Mucosa of rectum (tissue), 2 donors: Measurements from ENCODE around the gene CTSZ.

Experiments used
- H3K27ac ChIP-seq, 2 donors: one replicate each; pipeline ENCODE4 v1.7.0; 2013; ENCODE audit warnings: inconsistent platforms in 2 of 2, low read depth in 2 of 2, low read length in 2 of 2
- H3K27me3 ChIP-seq, 2 donors: one replicate each; pipeline ENCODE4 v1.7.0; 2013; ENCODE audit warnings: low read length in 2 of 2; ENCODE audit not compliant: control insufficient read depth in 2 of 2, insufficient read depth in 2 of 2
- H3K36me3 ChIP-seq, 2 donors: one replicate each; pipeline ENCODE4 v1.7.0; 2013; ENCODE audit warnings: low read length in 2 of 2; ENCODE audit not compliant: control insufficient read depth in 2 of 2, insufficient read depth in 2 of 2
- H3K4me1 ChIP-seq, 2 donors: one replicate each; pipeline ENCODE4 v1.7.0; 2013; ENCODE audit warnings: low read length in 2 of 2, mild to moderate bottlenecking in 1 of 2; ENCODE audit not compliant: control insufficient read depth in 2 of 2, insufficient read depth in 2 of 2
- H3K4me3 ChIP-seq, 2 donors: one replicate each; pipeline ENCODE4 v1.7.0; 2013; ENCODE audit warnings: low read length in 2 of 2
- H3K9ac ChIP-seq, 2 donors: one replicate each; pipeline ENCODE4 v1.7.0; 2013; ENCODE audit warnings: low read length in 2 of 2, low read depth in 1 of 2, mild to moderate bottlenecking in 1 of 2
- H3K9me3 ChIP-seq, 2 donors: one replicate each; pipeline ENCODE4 v1.7.0; 2013; ENCODE audit warnings: low read length in 2 of 2; ENCODE audit not compliant: control insufficient read depth in 2 of 2
- donor health status: healthy.
- donor health status: Normal muscosa, but diverticular disease.

The CTSZ gene

GRCh38 chr20:59000326-59000725 is 6.7 kb downstream of the CTSZ start:
- peaks cover 39 to 71% of the 10 kb centered on the region in 2 donors for H3K36me3 ChIP-seq
- no peak overlapping the region for H3K9ac ChIP-seq
- no peaks in the 10 kb centered on the region for H3K9me3 ChIP-seq
- H3K27ac ChIP-seq: no peak overlapping the region
- H3K4me1 ChIP-seq: peaks cover 17 to 20% of the 10 kb centered on the region in 2 donors
- H3K4me3 ChIP-seq: no peak overlapping the region
- no peaks in the 10 kb centered on the region for H3K27me3 ChIP-seq

DNA sequence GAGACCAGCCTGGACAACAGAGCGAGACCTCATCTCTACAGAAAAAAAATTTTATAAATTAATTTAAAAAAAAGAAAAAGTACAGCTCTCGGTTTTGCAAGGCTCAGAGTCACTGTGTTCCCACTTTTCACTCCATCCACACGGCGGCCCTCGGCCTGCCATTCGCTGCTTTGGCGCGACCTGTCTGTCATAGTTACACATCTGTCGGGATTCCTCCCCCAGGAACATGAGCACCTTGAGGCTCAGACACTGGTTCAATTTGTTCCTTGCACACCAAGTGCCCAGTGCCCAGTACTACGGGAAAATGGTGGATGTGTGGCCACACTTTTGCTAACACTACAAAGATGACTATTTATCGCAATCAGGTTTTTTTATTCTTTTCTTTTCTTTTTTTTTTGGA is 8.4 kb downstream of the CTSZ start:
- Histone ChIP-seq H3K27me3 (no peaks in the 10 kb centered on the region), H3K9ac (no peak overlapping the region), H3K4me1 (peaks cover 1 to 5% of the 10 kb centered on the region in 2 donors), H3K27ac (no peak overlapping the region), H3K9me3 (no peaks in the 10 kb centered on the region), H3K4me3 (no peak overlapping the region), H3K36me3 (peaks cover 52 to 78% of the 10 kb centered on the region in 2 donors)

- no peak overlapping the region for H3K9ac ChIP-seq
- no peak overlapping the region for H3K4me3 ChIP-seq
Observed at GRCh38 chr20:58997141-58997770, 9.8 kb downstream of the CTSZ start.

DNA sequence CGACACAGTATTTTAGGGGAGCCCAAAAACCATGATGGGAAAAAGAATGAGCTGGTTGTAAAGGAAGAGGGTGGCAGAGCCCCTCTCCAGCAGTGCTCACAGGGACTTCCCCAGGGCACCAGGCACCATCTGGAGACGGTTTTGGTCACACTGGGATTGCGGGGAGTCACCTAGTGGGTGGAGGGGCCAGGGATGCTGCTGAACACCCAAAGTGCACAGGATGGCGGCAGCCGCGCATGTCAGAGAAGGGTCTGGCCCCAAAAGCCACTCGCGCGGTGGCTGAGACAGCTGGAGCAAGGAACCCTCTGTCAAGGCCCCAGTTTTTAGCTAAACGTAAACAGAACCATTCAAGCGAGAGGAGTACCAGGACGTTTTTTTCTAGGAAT is 10.8 kb downstream of the CTSZ start:
- H3K36me3 ChIP-seq: peaks cover 62 to 83% of the 10 kb centered on the region in 2 donors
- no peak overlapping the region for H3K4me3 ChIP-seq
- no peak overlapping the region for H3K27ac ChIP-seq
- no peaks in the 10 kb centered on the region for H3K9me3 ChIP-seq
- H3K9ac ChIP-seq: no peak overlapping the region
- no peaks in the 10 kb centered on the region for H3K27me3 ChIP-seq
- no peaks in the 10 kb centered on the region for H3K4me1 ChIP-seq

More at GRCh38 chr20:58997141-58997770, 9.8 kb downstream of the CTSZ start:
- H3K27me3 ChIP-seq: no peaks in the 10 kb centered on the region
- H3K36me3 ChIP-seq: peaks cover 63 to 83% of the 10 kb centered on the region in 2 donors
- no peaks in the 10 kb centered on the region for H3K4me1 ChIP-seq
- H3K27ac ChIP-seq: no peak overlapping the region
- no peaks in the 10 kb centered on the region for H3K9me3 ChIP-seq

GRCh38 chr20:58995461-58996225 is 11.4 kb downstream of the CTSZ start:
- H3K27ac ChIP-seq: no peak overlapping the region
- no peaks in the 10 kb centered on the region for H3K27me3 ChIP-seq
- peaks cover 66 to 85% of the 10 kb centered on the region in 2 donors for H3K36me3 ChIP-seq
- no peak overlapping the region for H3K9ac ChIP-seq
- no peaks in the 10 kb centered on the region for H3K9me3 ChIP-seq
- no peaks in the 10 kb centered on the region for H3K4me1 ChIP-seq
- H3K4me3 ChIP-seq: no peak overlapping the region

DNA sequence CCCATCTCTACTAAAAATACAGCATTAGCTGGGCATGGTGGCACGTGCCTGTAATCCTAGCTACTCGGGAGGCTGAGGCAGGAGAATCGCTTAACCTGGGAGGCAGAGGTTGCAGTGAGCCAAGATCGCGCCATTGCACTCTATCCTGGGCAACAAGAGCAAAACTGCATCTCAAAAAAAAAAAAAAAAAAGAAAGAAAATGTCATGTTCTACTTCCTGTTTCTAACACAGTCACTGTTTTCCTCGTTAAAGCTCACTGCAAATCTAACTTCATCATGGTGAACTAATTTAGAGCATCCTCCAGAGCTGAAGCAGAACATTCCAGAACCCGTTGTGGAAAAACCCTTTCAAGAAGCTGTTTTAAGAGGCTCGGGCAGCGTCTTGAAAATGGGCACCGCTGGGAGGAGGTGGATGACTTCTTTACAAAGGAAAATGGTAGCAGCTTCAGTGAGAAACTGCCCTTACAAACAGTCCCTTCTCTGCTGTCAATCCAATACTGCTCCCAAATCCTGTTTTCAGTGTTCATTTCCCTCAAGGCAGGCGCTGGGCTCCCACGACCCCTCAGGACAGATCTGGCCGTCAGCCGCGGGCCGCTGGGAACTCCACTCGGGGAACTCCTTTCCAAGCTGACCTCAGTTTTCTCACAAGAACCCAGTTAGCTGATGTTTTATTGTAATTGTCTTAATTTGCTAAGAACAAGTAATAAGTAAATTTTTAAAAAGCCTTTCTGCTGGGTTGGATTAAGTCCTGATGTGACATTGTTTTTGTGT is 12.5 kb downstream of the CTSZ start:
- Histone ChIP-seq H3K9ac (no peak overlapping the region), H3K27ac (no peak overlapping the region), H3K36me3 (peaks cover 73 to 89% of the 10 kb centered on the region in 2 donors)

GRCh38 chr20:58993332-58994248 is 13.5 kb downstream of the CTSZ start:
- H3K9me3 ChIP-seq: no peaks in the 10 kb centered on the region
- no peak overlapping the region for H3K9ac ChIP-seq
- H3K36me3 ChIP-seq: peaks cover 77 to 89% of the 10 kb centered on the region in 2 donors
- no peaks in the 10 kb centered on the region for H3K27me3 ChIP-seq
- no peak overlapping the region for H3K4me3 ChIP-seq
- no peaks in the 10 kb centered on the region for H3K4me1 ChIP-seq
- H3K27ac ChIP-seq: no peak overlapping the region

More for the DNA sequence above, 12.5 kb downstream of the CTSZ start:
- no peaks in the 10 kb centered on the region for H3K4me1 ChIP-seq
- H3K4me3 ChIP-seq: no peak overlapping the region
- H3K9me3 ChIP-seq: no peaks in the 10 kb centered on the region
- H3K27me3 ChIP-seq: no peaks in the 10 kb centered on the region

DNA sequence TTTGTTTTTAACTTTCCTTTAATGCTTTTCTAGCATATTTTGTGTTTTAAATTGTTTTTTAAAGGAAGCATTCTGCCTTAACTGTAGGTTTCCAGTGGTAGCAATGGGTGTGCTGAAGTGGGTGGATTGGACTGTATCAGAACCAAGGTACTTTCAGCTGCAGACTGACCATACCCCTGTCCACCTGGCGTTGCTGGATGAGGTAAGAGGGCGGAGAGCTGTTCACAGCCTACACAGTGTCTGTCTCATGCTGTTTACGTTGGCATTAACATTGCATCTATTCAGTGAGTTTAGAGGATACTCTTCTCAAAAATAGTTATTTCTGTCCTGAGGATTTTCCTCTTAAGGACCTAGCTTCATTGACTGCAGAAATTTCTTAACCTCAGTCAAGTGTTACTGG is 14.1 kb downstream of the CTSZ start:
- H3K27ac ChIP-seq: no peak overlapping the region
- no peaks in the 10 kb centered on the region for H3K9me3 ChIP-seq
- H3K9ac ChIP-seq: no peak overlapping the region
- peaks cover 84 to 95% of the 10 kb centered on the region in 2 donors for H3K36me3 ChIP-seq
- no peak overlapping the region for H3K4me3 ChIP-seq
- no peaks in the 10 kb centered on the region for H3K27me3 ChIP-seq
- no peaks in the 10 kb centered on the region for H3K4me1 ChIP-seq

GRCh38 chr20:58991715-58992114 is 15.3 kb downstream of the CTSZ start:
- no peaks in the 10 kb centered on the region for H3K4me1 ChIP-seq
- no peak overlapping the region for H3K4me3 ChIP-seq
- H3K9me3 ChIP-seq: no peaks in the 10 kb centered on the region
- no peak overlapping the region for H3K9ac ChIP-seq
- H3K27ac ChIP-seq: no peak overlapping the region
- no peaks in the 10 kb centered on the region for H3K27me3 ChIP-seq
- peaks cover 86 to 93% of the 10 kb centered on the region in 2 donors for H3K36me3 ChIP-seq
